ENCODE data around the gene PROB1.
"Not testable (repeated sequence)": the region's sequence is repeated elsewhere in the genome, so short reads cannot be mapped to it uniquely, and the experiment has no call there.

The PROB1 gene

GRCh38 chr5:139369181-139369580, 25.7 kb downstream of the PROB1 start:
- no peak overlapping the region for H3K27ac ChIP-seq
- TF ChIP-seq Cebpa-rat (IDR thresholded peaks at IDR 0.05): no peak
- H4K20me1 ChIP-seq: peaks cover 57% of the 10 kb centered on the region
- no peak overlapping the region for H3K4me2 ChIP-seq
- peaks cover 26% of the 10 kb centered on the region for H3K4me1 ChIP-seq
- no peaks in the 10 kb centered on the region for H3K27me3 ChIP-seq
- H3K9ac ChIP-seq: no peak overlapping the region
- no peak overlapping the region for H3K4me3 ChIP-seq
- no peaks in the 10 kb centered on the region for H3K9me3 ChIP-seq
- peaks cover 100% of the 10 kb centered on the region for H3K36me3 ChIP-seq

- Histone ChIP-seq H3K4me2 (no peak overlapping the region), H3K36me3 (peaks cover 100% of the 10 kb centered on the region), H3K9me3 (no peaks in the 10 kb centered on the region), H3K27me3 (no peaks in the 10 kb centered on the region), H3K9ac (no peak overlapping the region), H3K27ac (no peak overlapping the region), H4K20me1 (peaks cover 62% of the 10 kb centered on the region), H3K4me3 (no peak overlapping the region), H3K4me1 (peaks cover 26% of the 10 kb centered on the region)
- TF ChIP-seq Cebpa-rat (IDR thresholded peaks at IDR 0.05): no peak
These were observed 26.3 kb downstream of the PROB1 start for GRCh38 chr5:139368613-139369012.

GRCh38 chr5:139364466-139364865, 30.4 kb downstream of the PROB1 start:
- Histone ChIP-seq H3K36me3 (peaks cover 99% of the 10 kb centered on the region), H3K9ac (no peak overlapping the region), H3K27me3 (no peaks in the 10 kb centered on the region), H4K20me1 (peaks cover 97% of the 10 kb centered on the region), H3K9me3 (no peaks in the 10 kb centered on the region), H3K4me3 (no peak overlapping the region), H3K4me1 (peaks cover 8% of the 10 kb centered on the region), H3K27ac (no peak overlapping the region), H3K4me2 (no peak overlapping the region)
- TF ChIP-seq Cebpa-rat (IDR thresholded peaks at IDR 0.05): no peak

- TF ChIP-seq Cebpa-rat (IDR thresholded peaks at IDR 0.05): no peak
- no peak overlapping the region for H3K9ac ChIP-seq
- peaks cover 99% of the 10 kb centered on the region for H3K36me3 ChIP-seq
- H3K27ac ChIP-seq: no peak overlapping the region
- H3K4me3 ChIP-seq: no peak overlapping the region
- H4K20me1 ChIP-seq: peaks cover 99% of the 10 kb centered on the region
- no peak overlapping the region for H3K4me2 ChIP-seq
- H3K4me1 ChIP-seq: peaks cover 8% of the 10 kb centered on the region
- no peaks in the 10 kb centered on the region for H3K27me3 ChIP-seq
- no peaks in the 10 kb centered on the region for H3K9me3 ChIP-seq
These were observed 31.0 kb downstream of the PROB1 start for GRCh38 chr5:139363937-139364336.

GRCh38 chr5:139361835-139362429, 33.0 kb downstream of the PROB1 start:
- Histone ChIP-seq H3K27ac (no peak overlapping the region), H3K9ac (no peak overlapping the region), H3K36me3 (peaks cover 99% of the 10 kb centered on the region), H4K20me1 (peaks cover 99% of the 10 kb centered on the region), H3K4me1 (peaks cover 7% of the 10 kb centered on the region), H3K4me2 (no peak overlapping the region), H3K4me3 (no peak overlapping the region), H3K9me3 (0 out of 2 replicates have a peak, but pooled peaks cover 5% of the 10 kb centered on the region), H3K27me3 (no peaks in the 10 kb centered on the region)
- no peak for TF ChIP-seq Cebpa-rat (IDR thresholded peaks at IDR 0.05)

GRCh38 chr5:139360384-139360783, 34.5 kb downstream of the PROB1 start:
- peaks cover 99% of the 10 kb centered on the region for H3K36me3 ChIP-seq
- H3K27me3 ChIP-seq: no peaks in the 10 kb centered on the region
- peaks cover 99% of the 10 kb centered on the region for H4K20me1 ChIP-seq

GRCh38 chr5:139358064-139358463, 36.8 kb downstream of the PROB1 start:
- H3K4me3 ChIP-seq: no peak overlapping the region
- no peak overlapping the region for H3K4me2 ChIP-seq
- TF ChIP-seq Cebpa-rat (IDR thresholded peaks at IDR 0.05): no peak
- peaks cover 100% of the 10 kb centered on the region for H4K20me1 ChIP-seq
- H3K27me3 ChIP-seq: no peaks in the 10 kb centered on the region
- H3K4me1 ChIP-seq: peaks cover 33% of the 10 kb centered on the region
- no peak overlapping the region for H3K9ac ChIP-seq
- peaks cover 5% of the 10 kb centered on the region; the same call in 1 of the 2 replicates for H3K9me3 ChIP-seq
- H3K36me3 ChIP-seq: peaks cover 95% of the 10 kb centered on the region
- no peak overlapping the region for H3K27ac ChIP-seq

More at GRCh38 chr5:139360384-139360783, 34.5 kb downstream of the PROB1 start:
- Histone ChIP-seq H3K4me3 (no peak overlapping the region), H3K9me3 (0 out of 2 replicates have a peak, but pooled peaks cover 5% of the 10 kb centered on the region), H3K27ac (no peak overlapping the region), H3K4me2 (no peak overlapping the region), H3K9ac (no peak overlapping the region), H3K4me1 (peaks cover 14% of the 10 kb centered on the region; the same call in 1 of the 2 replicates)
- TF ChIP-seq Cebpa-rat (IDR thresholded peaks at IDR 0.05): no peak

- not testable (repeated sequence) for H3K4me3 ChIP-seq, H3K9me3 ChIP-seq, H3K27me3 ChIP-seq, H3K9ac ChIP-seq, H3K27ac ChIP-seq
- peaks cover 74% of the 10 kb centered on the region for H3K36me3 ChIP-seq
- 0 out of 2 replicates have a peak overlapping the region, but pooled peaks have one; percentile 3 for H3K4me2 ChIP-seq
- H3K4me1 ChIP-seq: peaks cover 54% of the 10 kb centered on the region
- H4K20me1 ChIP-seq: peaks cover 100% of the 10 kb centered on the region
These were observed 39.0 kb downstream of the PROB1 start for GRCh38 chr5:139355900-139356299.

GRCh38 chr5:139354186-139354585, 40.7 kb downstream of the PROB1 start:
- peaks cover 100% of the 10 kb centered on the region for H4K20me1 ChIP-seq
- no peak for TF ChIP-seq Cebpa-rat (IDR thresholded peaks at IDR 0.05)
- no peak overlapping the region for H3K4me3 ChIP-seq
- no peaks in the 10 kb centered on the region for H3K27me3 ChIP-seq
- peaks cover 70% of the 10 kb centered on the region for H3K4me1 ChIP-seq
- peak overlapping the region; percentile 82 for H3K4me2 ChIP-seq
- H3K9ac ChIP-seq: no peak overlapping the region
- peaks cover 68% of the 10 kb centered on the region for H3K36me3 ChIP-seq
- H3K9me3 ChIP-seq: peaks cover 5% of the 10 kb centered on the region; the same call in 1 of the 2 replicates
- H3K27ac ChIP-seq: peak overlapping the region; percentile 1; the same call in 1 of the 2 replicates

- peaks cover 100% of the 10 kb centered on the region for H4K20me1 ChIP-seq
- peaks cover 62% of the 10 kb centered on the region for H3K36me3 ChIP-seq
- not testable (repeated sequence) for H3K27ac ChIP-seq, H3K9me3 ChIP-seq, H3K4me3 ChIP-seq, H3K27me3 ChIP-seq, H3K9ac ChIP-seq
- peak overlapping the region; percentile 55 for H3K4me2 ChIP-seq
- peaks cover 96% of the 10 kb centered on the region for H3K4me1 ChIP-seq
These were observed 47.0 kb downstream of the PROB1 start for GRCh38 chr5:139347863-139348262.

- H3K4me1 ChIP-seq: peaks cover 83% of the 10 kb centered on the region
- H4K20me1 ChIP-seq: peaks cover 86% of the 10 kb centered on the region
These were observed 49.5 kb downstream of the PROB1 start for GRCh38 chr5:139345442-139345841.

More at GRCh38 chr5:139345442-139345841, 49.5 kb downstream of the PROB1 start:
- H3K27ac ChIP-seq, H3K4me3 ChIP-seq, H3K9me3 ChIP-seq, H3K27me3 ChIP-seq, H3K9ac ChIP-seq: not testable (repeated sequence)
- Histone ChIP-seq H3K36me3 (peaks cover 62% of the 10 kb centered on the region), H3K4me2 (peak overlapping the region; percentile 90)
